ENCODE results near the gene FCRL5.

- TF ChIP-seq CTCF (IDR thresholded peaks at IDR 0.05; ENCODE audit: poor library complexity) (no peak), EZH2 (IDR thresholded peaks at IDR 0.05; ENCODE audit: borderline replicate concordance) (no peak), EZH2phosphoT487 (IDR thresholded peaks at IDR 0.05; ENCODE audit: low read depth, severe bottlenecking, unreplicated experiment) (no peak)
Measured at GRCh38 chr1:157499521-157499920, 52.8 kb downstream of the FCRL5 start.
